ENCODE results near the gene ZSCAN23.
"Not testable (repeated sequence)": the region's sequence is repeated elsewhere in the genome, so short reads cannot be mapped to it uniquely, and the experiment has no call there.

DNA sequence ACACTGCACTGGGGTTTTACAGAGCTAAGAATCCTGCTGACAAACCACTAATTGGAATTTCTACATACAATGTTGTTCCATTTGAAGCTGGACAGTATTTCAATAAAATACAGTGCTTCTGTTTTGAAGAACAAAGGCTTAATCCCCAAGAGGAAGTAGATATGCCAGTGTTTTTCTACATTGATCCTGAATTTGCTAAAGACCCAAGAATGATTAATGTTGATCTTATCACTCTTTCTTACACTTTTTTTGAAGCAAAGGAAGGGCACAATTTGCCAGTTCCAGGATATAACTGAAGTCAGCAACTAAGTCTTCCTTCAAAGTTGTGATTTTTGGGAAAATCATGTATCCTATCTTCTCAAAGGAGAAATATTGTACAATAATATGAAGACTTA is 4.2 kb upstream of the ZSCAN23 start:
- not testable (repeated sequence) for TF ChIP-seq POLR2A (IDR thresholded peaks at IDR 0.05)
- TF ChIP-seq, protein P1, sequence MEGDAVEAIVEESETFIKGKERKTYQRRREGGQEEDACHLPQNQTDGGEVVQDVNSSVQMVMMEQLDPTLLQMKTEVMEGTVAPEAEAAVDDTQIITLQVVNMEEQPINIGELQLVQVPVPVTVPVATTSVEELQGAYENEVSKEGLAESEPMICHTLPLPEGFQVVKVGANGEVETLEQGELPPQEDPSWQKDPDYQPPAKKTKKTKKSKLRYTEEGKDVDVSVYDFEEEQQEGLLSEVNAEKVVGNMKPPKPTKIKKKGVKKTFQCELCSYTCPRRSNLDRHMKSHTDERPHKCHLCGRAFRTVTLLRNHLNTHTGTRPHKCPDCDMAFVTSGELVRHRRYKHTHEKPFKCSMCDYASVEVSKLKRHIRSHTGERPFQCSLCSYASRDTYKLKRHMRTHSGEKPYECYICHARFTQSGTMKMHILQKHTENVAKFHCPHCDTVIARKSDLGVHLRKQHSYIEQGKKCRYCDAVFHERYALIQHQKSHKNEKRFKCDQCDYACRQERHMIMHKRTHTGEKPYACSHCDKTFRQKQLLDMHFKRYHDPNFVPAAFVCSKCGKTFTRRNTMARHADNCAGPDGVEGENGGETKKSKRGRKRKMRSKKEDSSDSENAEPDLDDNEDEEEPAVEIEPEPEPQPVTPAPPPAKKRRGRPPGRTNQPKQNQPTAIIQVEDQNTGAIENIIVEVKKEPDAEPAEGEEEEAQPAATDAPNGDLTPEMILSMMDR (IDR thresholded peaks at IDR 0.05): not testable (repeated sequence)

All from prostate gland (tissue), 2 donors.